Lung (tissue), 12 donors: Measurements from ENCODE around the gene TMPRSS13. TPM values are rescaled to one million over a fixed set of nuclear protein-coding genes. Genes with fewer than 3 reads are reported as not detected.

Source experiments
- ATAC-seq: fragments of 200-7000 bp; cut with Tn5 transposase; one replicate; pipeline ENCODE4 v1.9.1; 2020; ENCODE audit warnings: moderate number of reproducible peaks; ENCODE audit not compliant: insufficient read depth, low FRiP score
- DNase-seq, 3 donors: peaks; one replicate each; pipeline ENCODE4 v3.0.0-alpha.2; 2013 to 2017
- H3K27ac ChIP-seq, 2 donors: one replicate each; pipeline ENCODE4 v1.5.1; 2013; ENCODE audit warnings: mild to moderate bottlenecking in 2 of 2, moderate library complexity in 2 of 2, control low read depth in 1 of 2, inconsistent platforms in 1 of 2, low read depth in 1 of 2, low read length in 1 of 2
- H3K27me3 ChIP-seq, 3 donors: one replicate each; pipeline ENCODE4 v1.5.1; 2013; ENCODE audit warnings: low read length in 2 of 3; ENCODE audit not compliant: control insufficient read depth in 3 of 3, insufficient read depth in 3 of 3
- H3K36me3 ChIP-seq, 4 donors: one replicate each; pipeline ENCODE4 v1.5.1; 2013; ENCODE audit warnings: low read length in 4 of 4, mild to moderate bottlenecking in 1 of 4, moderate library complexity in 1 of 4; ENCODE audit not compliant: control insufficient read depth in 4 of 4, insufficient read depth in 4 of 4
- H3K4me1 ChIP-seq, 5 donors: one replicate each; pipeline ENCODE4 v1.5.1; 2013; ENCODE audit warnings: low read length in 5 of 5, mild to moderate bottlenecking in 2 of 5, moderate library complexity in 1 of 5; ENCODE audit not compliant: control insufficient read depth in 5 of 5, insufficient read depth in 5 of 5
- H3K4me3 ChIP-seq: one replicate; pipeline ENCODE4 v1.5.1; 2013; ENCODE audit warnings: mild to moderate bottlenecking, control low read depth, moderate library complexity
- H3K9ac ChIP-seq, 2 donors: one replicate each; pipeline ENCODE4 v1.5.1; 2013; ENCODE audit warnings: low read length in 2 of 2, control low read depth in 1 of 2; ENCODE audit not compliant: insufficient read depth in 1 of 2
- H3K9me3 ChIP-seq, 4 donors: one replicate each; pipeline ENCODE4 v1.5.1; 2013; ENCODE audit warnings: low read length in 3 of 4, mild to moderate bottlenecking in 1 of 4, moderate library complexity in 1 of 4; ENCODE audit not compliant: control insufficient read depth in 4 of 4, insufficient read depth in 3 of 4
- WGBS, 2 donors: extraction: QIAGEN DNeasy Blood & Tissue Kit; methylation state at CpG; one replicate each; pipeline ENCODE4 v1.1.7; 2013; 5-methylcytosine and 5-hydroxymethylcytosine counted together
- polyA plus RNA-seq, 2 donors: library from polyadenylated mRNA; stranded (reverse); fragments of 200-250 nt; gene quantifications; one replicate each; pipeline ENCODE4 v1.2.1, GENCODE V29; 2013
- total RNA-seq, 2 donors: library from RNA; depleted of rRNA in 1 of 2; stranded (reverse); fragments of >200 nt in 1 of 2; gene quantifications; one replicate each; pipeline ENCODE4 v1.2.1, GENCODE V29; 2014 to 2021
- TF ChIP-seq, protein P1 (sequence below): IDR thresholded peaks from 2 replicates; pipeline ENCODE4 v1.5.1; 2012; ENCODE audit warnings: mild to moderate bottlenecking; ENCODE audit errors: control extremely low read depth, extremely low read depth
- donor health status: control.
- donor health status: control.
- donor health status: Bipolar disorder and iron deficiency.
- donor health status: healthy.
- donor health status: DM: yes; HTN: yes; CAD: no.

The TMPRSS13 gene
- total and polyA plus RNA-seq, 4 donors = 5.8 to 9.4 (median 9.2) TPM

DNA sequence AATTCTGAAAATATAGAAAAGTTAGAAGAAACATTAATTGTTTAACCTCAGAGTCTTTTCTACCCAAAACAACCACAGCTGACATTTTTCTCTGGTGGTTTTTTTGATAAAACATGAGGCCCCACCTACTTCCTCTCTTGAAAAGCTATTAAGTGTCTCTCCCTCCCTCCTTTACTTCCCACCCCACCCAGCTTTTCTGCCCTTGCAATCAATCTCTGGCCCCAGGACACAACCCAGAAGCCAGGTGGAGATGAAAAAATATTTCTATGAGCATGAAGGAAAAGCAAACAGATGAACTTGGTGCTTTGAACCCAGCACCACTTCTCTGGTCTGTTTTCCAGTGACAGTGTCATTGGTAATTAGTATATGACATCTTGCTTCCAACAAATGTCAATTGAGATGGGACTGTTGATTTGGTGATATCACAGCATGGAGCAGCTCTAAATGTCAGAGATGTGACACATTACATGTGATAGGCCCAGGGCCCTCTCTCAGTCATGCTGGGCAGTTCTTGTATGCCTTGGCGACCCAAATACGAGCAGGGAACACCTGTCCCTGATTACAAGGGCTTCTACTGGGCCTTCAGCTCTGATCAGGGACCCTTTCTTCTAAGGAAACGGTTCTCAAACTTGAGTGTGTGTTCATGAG, 23.9 kb upstream of the TMPRSS13 start:
- 85 to 92% methylated on average over 3 of the region's 3 CpGs for WGBS, 2 donors
- DNase-seq (no peak), ATAC-seq (no peak)
- Histone ChIP-seq H3K4me1 (peaks cover 0 to 6% (median 0%) of the 10 kb centered on the region in 5 donors), H3K9ac (no peak overlapping the region), H3K4me3 (no peak overlapping the region), H3K27ac (no peak overlapping the region), H3K27me3 (no peaks in the 10 kb centered on the region), H3K36me3 (no peaks in the 10 kb centered on the region), H3K9me3 (no peaks in the 10 kb centered on the region)
- TF ChIP-seq, protein P1, sequence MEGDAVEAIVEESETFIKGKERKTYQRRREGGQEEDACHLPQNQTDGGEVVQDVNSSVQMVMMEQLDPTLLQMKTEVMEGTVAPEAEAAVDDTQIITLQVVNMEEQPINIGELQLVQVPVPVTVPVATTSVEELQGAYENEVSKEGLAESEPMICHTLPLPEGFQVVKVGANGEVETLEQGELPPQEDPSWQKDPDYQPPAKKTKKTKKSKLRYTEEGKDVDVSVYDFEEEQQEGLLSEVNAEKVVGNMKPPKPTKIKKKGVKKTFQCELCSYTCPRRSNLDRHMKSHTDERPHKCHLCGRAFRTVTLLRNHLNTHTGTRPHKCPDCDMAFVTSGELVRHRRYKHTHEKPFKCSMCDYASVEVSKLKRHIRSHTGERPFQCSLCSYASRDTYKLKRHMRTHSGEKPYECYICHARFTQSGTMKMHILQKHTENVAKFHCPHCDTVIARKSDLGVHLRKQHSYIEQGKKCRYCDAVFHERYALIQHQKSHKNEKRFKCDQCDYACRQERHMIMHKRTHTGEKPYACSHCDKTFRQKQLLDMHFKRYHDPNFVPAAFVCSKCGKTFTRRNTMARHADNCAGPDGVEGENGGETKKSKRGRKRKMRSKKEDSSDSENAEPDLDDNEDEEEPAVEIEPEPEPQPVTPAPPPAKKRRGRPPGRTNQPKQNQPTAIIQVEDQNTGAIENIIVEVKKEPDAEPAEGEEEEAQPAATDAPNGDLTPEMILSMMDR = no peak

DNA sequence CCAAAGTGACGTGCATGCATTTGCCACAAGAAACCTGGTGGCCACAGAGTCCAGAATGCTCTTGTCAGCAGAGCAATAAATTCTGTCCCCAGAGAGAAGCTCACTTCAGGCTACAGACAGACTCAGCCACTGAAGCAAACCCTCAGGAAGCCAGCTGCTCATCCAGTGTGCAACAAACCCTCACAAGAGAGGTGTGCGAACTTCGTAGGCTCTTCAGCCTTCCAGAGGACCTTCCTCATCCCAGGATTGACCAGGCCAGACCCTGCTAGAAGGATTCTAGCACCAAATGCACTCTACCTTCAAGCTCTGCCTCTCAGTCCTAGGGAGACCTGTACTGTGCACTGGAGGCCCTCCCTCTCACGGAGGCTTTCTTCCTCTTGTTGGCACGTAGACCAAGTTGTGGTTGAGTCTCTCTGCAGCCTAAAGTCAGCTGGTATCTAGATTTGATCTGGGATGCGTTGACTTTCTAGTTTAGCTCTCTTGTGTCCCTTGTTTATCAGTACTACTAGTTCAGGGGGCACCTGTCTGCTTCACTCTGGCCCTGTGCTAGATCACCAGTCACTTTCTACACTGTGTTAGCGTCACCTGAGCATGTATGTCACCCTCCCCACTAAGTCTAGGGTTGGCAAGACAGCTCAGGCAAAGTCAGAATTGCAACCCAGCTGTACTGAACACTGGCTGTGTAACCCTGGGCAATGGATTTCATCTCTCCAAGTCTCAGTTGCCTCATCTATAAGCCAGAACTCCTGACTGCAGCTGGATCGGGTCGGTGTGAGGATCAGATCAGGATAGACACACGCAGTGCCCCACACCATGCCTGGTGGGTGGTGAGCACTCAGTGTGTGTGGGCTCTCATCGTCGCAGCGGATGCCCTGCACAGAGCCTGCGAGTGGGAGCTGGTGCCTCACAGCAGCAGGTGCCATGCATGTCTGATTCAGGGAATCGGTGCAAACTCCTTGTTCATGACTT, 22.1 kb upstream of the TMPRSS13 start:
- peak overlapping the region in 1 of 2 donors; percentile 9 for H3K27ac ChIP-seq
- TF ChIP-seq, protein P1 = no peak
- no peaks in the 10 kb centered on the region for H3K36me3 ChIP-seq
- DNase-seq = no peak
- 76 to 80% methylated on average over 15 of the region's 15 CpGs for WGBS, 2 donors
- H3K4me3 ChIP-seq = no peak overlapping the region
- no peak for ATAC-seq
- peaks cover 0 to 6% (median 0%) of the 10 kb centered on the region in 5 donors for H3K4me1 ChIP-seq
- no peaks in the 10 kb centered on the region for H3K27me3 ChIP-seq
- no peaks in the 10 kb centered on the region for H3K9me3 ChIP-seq
- H3K9ac ChIP-seq = no peak overlapping the region

DNA sequence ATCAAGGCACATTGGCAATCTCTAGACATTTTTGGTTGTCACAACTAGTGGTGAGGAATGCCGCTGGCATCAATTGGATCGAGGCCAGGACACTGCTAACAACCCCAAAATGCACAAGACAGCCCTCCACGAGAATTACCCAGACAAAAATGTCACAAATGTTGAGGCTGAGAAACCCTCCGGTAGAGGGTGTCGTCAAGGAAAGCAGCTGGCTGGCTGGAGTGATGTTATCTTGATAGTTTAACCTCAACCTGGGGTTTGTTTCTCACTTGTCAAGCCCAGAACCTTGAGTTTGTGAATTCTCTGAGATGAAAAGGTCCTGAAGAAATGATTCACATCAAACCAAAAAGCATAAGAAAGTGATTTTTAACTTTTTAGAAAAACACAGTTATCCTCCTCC, 21.1 kb upstream of the TMPRSS13 start:
- WGBS, 2 donors = 11 to 16% methylated on average over 5 of the region's 5 CpGs
- Histone ChIP-seq H3K9me3 (no peaks in the 10 kb centered on the region), H3K4me3 (no peak overlapping the region), H3K9ac (no peak overlapping the region), H3K27me3 (no peaks in the 10 kb centered on the region), H3K4me1 (peaks cover 0 to 6% (median 0%) of the 10 kb centered on the region in 5 donors), H3K27ac (no peak overlapping the region), H3K36me3 (no peaks in the 10 kb centered on the region)
- DNase-seq (peak in 1 of 3 donors; percentile 28), ATAC-seq (no peak)
- TF ChIP-seq, protein P1 = no peak
